GM12878 (cell line): ENCODE measurements around the gene PPP1R12B. TPM values are rescaled to one million over a fixed set of nuclear protein-coding genes. Genes with fewer than 3 reads are reported as not detected.

Experiments used
- ATF2 ChIP-seq: IDR thresholded peaks from 2 replicates; pipeline ENCODE4 v1.6.1; 2012; ENCODE audit warnings: low read length, inconsistent platforms
- CBFB ChIP-seq: IDR thresholded peaks from 2 replicates; pipeline ENCODE4 v1.6.1; 2016; ENCODE audit warnings: antibody characterized with exemption, low read depth
- CHD2 ChIP-seq: IDR thresholded peaks from 2 replicates; pipeline ENCODE4 v1.6.1; 2011; ENCODE audit warnings: low read depth, low read length, improper control_type of control experiment, borderline replicate concordance
- CREM ChIP-seq: IDR thresholded peaks from 2 replicates; pipeline ENCODE4 v1.6.1; 2014; ENCODE audit warnings: antibody characterized with exemption, low read depth
- EGR1 ChIP-seq, 2 experiments: IDR thresholded peaks; 1 replicate in 1 of 2; 2 replicates in 1 of 2; pipeline ENCODE4 v1.6.1; 2011 to 2012; ENCODE audit warnings: low read depth in 2 of 2, low read length in 2 of 2, borderline replicate concordance in 1 of 2, mild to moderate bottlenecking in 1 of 2, moderate library complexity in 1 of 2
- GATAD2B ChIP-seq: fragments of 450-650 bp; conservative IDR thresholded peaks from 2 replicates; pipeline ENCODE4 v1.6.1; 2017; ENCODE audit warnings: low read depth, mild to moderate bottlenecking, moderate library complexity
- LARP7 ChIP-seq: fragments of 450-650 bp; IDR thresholded peaks from 2 replicates; pipeline ENCODE4 v1.6.1; 2017; ENCODE audit warnings: mild to moderate bottlenecking
- NBN ChIP-seq: fragments of 450-650 bp; IDR thresholded peaks from 2 replicates; pipeline ENCODE4 v1.6.1; 2016
- NFXL1 ChIP-seq: fragments of 450-650 bp; IDR thresholded peaks from 2 replicates; pipeline ENCODE4 v1.6.1; 2017; ENCODE audit warnings: antibody characterized with exemption, mild to moderate bottlenecking, borderline replicate concordance
- POLR2AphosphoS2 ChIP-seq: IDR thresholded peaks from 2 replicates; pipeline ENCODE4 v1.6.1; 2011; ENCODE audit warnings: low read depth, mild to moderate bottlenecking, low read length, improper control_type of control experiment, moderate library complexity
- RB1 ChIP-seq: fragments of 450-650 bp; formaldehyde crosslinking; IDR thresholded peaks from 2 replicates; pipeline ENCODE4 v1.6.1; 2017; ENCODE audit warnings: mild to moderate bottlenecking, borderline replicate concordance
- RBBP5 ChIP-seq: fragments of 200-600 bp; sonication (generic); conservative IDR thresholded peaks from 2 replicates; pipeline ENCODE4 v1.6.1; 2016
- RUNX3 ChIP-seq: IDR thresholded peaks from 2 replicates; pipeline ENCODE4 v1.6.1; 2012; ENCODE audit warnings: low read length, inconsistent platforms
- SIX5 ChIP-seq: IDR thresholded peaks from 2 replicates; pipeline ENCODE4 v1.6.1; 2011; ENCODE audit warnings: mild to moderate bottlenecking, low read depth, low read length, moderate library complexity; ENCODE audit not compliant: severe bottlenecking
- SMAD5 ChIP-seq: IDR thresholded peaks from 2 replicates; pipeline ENCODE4 v1.6.1; 2016; ENCODE audit warnings: antibody characterized with exemption, low read depth
- SP1 ChIP-seq: IDR thresholded peaks from one replicate; pipeline ENCODE4 v1.6.1; 2011; ENCODE audit warnings: low read depth, low read length
- TAF1 ChIP-seq: IDR thresholded peaks from 2 replicates; pipeline ENCODE4 v1.6.1; 2011; ENCODE audit warnings: mild to moderate bottlenecking, low read depth, low read length, borderline replicate concordance
- TCF12 ChIP-seq: IDR thresholded peaks from 2 replicates; pipeline ENCODE4 v1.6.1; 2011; ENCODE audit warnings: low read depth, mild to moderate bottlenecking, low read length
- ZBED1 ChIP-seq: IDR thresholded peaks from 2 replicates; pipeline ENCODE4 v1.6.1; 2016; ENCODE audit warnings: borderline replicate concordance
- ZBTB4 ChIP-seq: fragments of 450-650 bp; formaldehyde crosslinking; IDR thresholded peaks from 2 replicates; pipeline ENCODE4 v1.4.0; 2022; ENCODE audit warnings: mild to moderate bottlenecking, moderate library complexity
- ZZZ3 ChIP-seq: IDR thresholded peaks from 2 replicates; pipeline ENCODE4 v1.6.1; 2011; ENCODE audit warnings: low read depth; ENCODE audit not compliant: control insufficient read depth, insufficient read length
- polyA plus RNA-seq, 11 experiments: library from polyadenylated mRNA; depleted of rRNA in 4 of 11; unstranded in 6 of 11; stranded (reverse) in 5 of 11; fragments of >200 nt; fragmentation: Nextera tagmentation in 4 of 11; fragmentation: Illumina TruSeq in 1 of 11; extraction: Ambion mirVana in 4 of 11; extraction: Trizol in 1 of 11; gene quantifications; 1 replicate in 1 of 11; 2 replicates in 10 of 11; pipeline versions ENCODE4 v1.2.1 to v1.2.3, GENCODE V29; 2011 to 2016; ENCODE audit warnings: inconsistent platforms in 2 of 11, missing spikeins in 2 of 11, low read depth in 1 of 11
- total RNA-seq, 4 experiments: library from RNA; depleted of rRNA in 3 of 4; stranded (reverse); fragments of >200 nt in 3 of 4; fragmentation: Illumina TruSeq in 1 of 4; extraction: Trizol in 1 of 4; gene quantifications; 2 replicates each; pipeline versions ENCODE4 v1.2.1 to v1.2.3, GENCODE V29; 2013 to 2021
- TF ChIP-seq, protein P1 (sequence below): IDR thresholded peaks from 2 replicates; pipeline ENCODE4 v1.6.1; 2012; ENCODE audit warnings: mild to moderate bottlenecking, low read depth, low read length
- TF ChIP-seq, protein P2 (sequence below): IDR thresholded peaks from 2 replicates; pipeline ENCODE4 v1.6.1; 2012; ENCODE audit warnings: low read depth, low read length, improper control_type of control experiment

PPP1R12B gene
- total and polyA plus RNA-seq, 10 of the 15 experiments (the other 5 are each of a cell fraction or from before 2014, with no cell fraction given) = 0.29 to 9.4 (median 4.7) TPM

DNA sequence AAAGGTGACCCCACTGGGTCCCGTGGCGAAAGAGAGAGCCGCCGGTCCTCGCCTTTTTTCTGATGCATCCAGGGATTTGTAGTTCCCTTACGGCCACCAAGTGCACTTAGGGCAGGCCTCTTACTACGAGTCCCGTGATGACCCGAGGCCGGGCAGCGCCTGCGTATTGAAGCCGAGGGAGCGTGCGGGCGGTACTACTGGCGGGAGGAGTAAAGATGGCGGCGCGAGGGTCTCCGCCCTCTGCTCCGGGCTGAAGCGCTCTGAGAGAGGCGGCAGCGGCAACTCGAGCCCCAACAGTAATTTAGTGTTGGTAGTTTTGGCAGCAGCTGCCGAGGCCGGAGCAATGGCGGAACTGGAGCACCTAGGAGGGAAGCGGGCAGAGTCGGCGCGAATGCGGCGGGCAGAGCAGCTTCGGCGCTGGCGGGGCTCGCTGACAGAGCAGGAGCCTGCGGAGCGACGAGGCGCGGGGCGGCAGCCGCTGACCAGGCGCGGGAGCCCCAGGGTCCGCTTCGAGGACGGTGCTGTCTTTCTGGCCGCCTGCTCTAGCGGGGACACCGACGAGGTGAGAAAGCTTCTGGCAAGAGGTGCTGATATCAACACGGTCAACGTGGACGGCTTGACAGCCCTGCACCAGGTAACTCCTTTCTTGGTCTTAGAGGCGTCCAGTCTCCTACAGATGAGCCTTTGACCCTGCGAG, at the start of gene PPP1R12B (continued):
- TF ChIP-seq, protein P1, sequence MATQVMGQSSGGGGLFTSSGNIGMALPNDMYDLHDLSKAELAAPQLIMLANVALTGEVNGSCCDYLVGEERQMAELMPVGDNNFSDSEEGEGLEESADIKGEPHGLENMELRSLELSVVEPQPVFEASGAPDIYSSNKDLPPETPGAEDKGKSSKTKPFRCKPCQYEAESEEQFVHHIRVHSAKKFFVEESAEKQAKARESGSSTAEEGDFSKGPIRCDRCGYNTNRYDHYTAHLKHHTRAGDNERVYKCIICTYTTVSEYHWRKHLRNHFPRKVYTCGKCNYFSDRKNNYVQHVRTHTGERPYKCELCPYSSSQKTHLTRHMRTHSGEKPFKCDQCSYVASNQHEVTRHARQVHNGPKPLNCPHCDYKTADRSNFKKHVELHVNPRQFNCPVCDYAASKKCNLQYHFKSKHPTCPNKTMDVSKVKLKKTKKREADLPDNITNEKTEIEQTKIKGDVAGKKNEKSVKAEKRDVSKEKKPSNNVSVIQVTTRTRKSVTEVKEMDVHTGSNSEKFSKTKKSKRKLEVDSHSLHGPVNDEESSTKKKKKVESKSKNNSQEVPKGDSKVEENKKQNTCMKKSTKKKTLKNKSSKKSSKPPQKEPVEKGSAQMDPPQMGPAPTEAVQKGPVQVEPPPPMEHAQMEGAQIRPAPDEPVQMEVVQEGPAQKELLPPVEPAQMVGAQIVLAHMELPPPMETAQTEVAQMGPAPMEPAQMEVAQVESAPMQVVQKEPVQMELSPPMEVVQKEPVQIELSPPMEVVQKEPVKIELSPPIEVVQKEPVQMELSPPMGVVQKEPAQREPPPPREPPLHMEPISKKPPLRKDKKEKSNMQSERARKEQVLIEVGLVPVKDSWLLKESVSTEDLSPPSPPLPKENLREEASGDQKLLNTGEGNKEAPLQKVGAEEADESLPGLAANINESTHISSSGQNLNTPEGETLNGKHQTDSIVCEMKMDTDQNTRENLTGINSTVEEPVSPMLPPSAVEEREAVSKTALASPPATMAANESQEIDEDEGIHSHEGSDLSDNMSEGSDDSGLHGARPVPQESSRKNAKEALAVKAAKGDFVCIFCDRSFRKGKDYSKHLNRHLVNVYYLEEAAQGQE = no peak
- TF ChIP-seq RUNX3 (0 out of 2 replicates have a peak, but pooled peaks have one; percentile 8), EGR1 (IDR thresholded peaks at IDR 0.05; ENCODE audit: borderline replicate concordance in 1 of 2, low read depth in 2 of 2, low read length in 2 of 2) (peak in 1 of 2 experiments; percentile 57; a peak in 1 of 3 replicates), LARP7 (peak; percentile 80; the same call in 1 of the 2 replicates), ZBTB4 (CRISPR knock-in tag) (no peak), SMAD5 (no peak), ATF2 (no peak), CBFB (no peak), TAF1 (peak; percentile 81; the same call in 1 of the 2 replicates), SIX5 (peak; percentile 96), SP1 (no peak), RBBP5 (no peak), CHD2 (peak; percentile 89), RB1 (peak; percentile 85; the same call in 1 of the 2 replicates), POLR2AphosphoS2 (no peak), ZZZ3 (no peak), NBN (no peak; the same call in none of the 2 replicates), TCF12 (no peak), CREM (peak; percentile 97), ZBED1 (no peak), GATAD2B (0 out of 2 replicates have a peak, but pooled peaks have one; percentile 45), NFXL1 (no peak)
- TF ChIP-seq, protein P2, sequence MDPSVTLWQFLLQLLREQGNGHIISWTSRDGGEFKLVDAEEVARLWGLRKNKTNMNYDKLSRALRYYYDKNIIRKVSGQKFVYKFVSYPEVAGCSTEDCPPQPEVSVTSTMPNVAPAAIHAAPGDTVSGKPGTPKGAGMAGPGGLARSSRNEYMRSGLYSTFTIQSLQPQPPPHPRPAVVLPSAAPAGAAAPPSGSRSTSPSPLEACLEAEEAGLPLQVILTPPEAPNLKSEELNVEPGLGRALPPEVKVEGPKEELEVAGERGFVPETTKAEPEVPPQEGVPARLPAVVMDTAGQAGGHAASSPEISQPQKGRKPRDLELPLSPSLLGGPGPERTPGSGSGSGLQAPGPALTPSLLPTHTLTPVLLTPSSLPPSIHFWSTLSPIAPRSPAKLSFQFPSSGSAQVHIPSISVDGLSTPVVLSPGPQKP = no peak
